GM12878 (cell line): ENCODE data around the gene TRPC1.

Experiments used
- ATF7 ChIP-seq: fragments of 450-650 bp; IDR thresholded peaks from 2 replicates; pipeline ENCODE4 v1.6.1; 2016; ENCODE audit warnings: low read depth, mild to moderate bottlenecking
- CHD2 ChIP-seq: IDR thresholded peaks from 2 replicates; pipeline ENCODE4 v1.6.1; 2011; ENCODE audit warnings: low read depth, low read length, improper control_type of control experiment, borderline replicate concordance
- CTCF ChIP-seq, 3 experiments: IDR thresholded peaks in 2 of 3; conservative IDR thresholded peaks in 1 of 3; 2 replicates each; pipeline ENCODE4 v1.5.1; 2011; ENCODE audit warnings: low read depth in 3 of 3, low read length in 3 of 3, mild to moderate bottlenecking in 3 of 3, control low read depth in 2 of 3, moderate library complexity in 2 of 3, inconsistent platforms in 1 of 3, mixed read lengths in 1 of 3; ENCODE audit not compliant: control insufficient read depth in 2 of 3, insufficient read depth in 1 of 3; ENCODE audit errors: extremely low read depth in 1 of 3
- EZH2 ChIP-seq: IDR thresholded peaks from 2 replicates; pipeline ENCODE4 v1.6.1; 2012; ENCODE audit warnings: low read depth, mild to moderate bottlenecking, control low read depth, inconsistent platforms, low read length, borderline replicate concordance; ENCODE audit not compliant: control insufficient read depth
- HCFC1 ChIP-seq: fragments of 150-350 bp; IDR thresholded peaks from 2 replicates; pipeline ENCODE4 v1.6.1; 2014; ENCODE audit warnings: low read length
- LARP7 ChIP-seq: fragments of 450-650 bp; IDR thresholded peaks from 2 replicates; pipeline ENCODE4 v1.6.1; 2017; ENCODE audit warnings: mild to moderate bottlenecking
- POLR2A ChIP-seq: IDR thresholded peaks from 2 replicates; pipeline ENCODE4 v1.6.1; 2011; ENCODE audit warnings: low read depth, mild to moderate bottlenecking, low read length
- RB1 ChIP-seq: fragments of 450-650 bp; formaldehyde crosslinking; IDR thresholded peaks from 2 replicates; pipeline ENCODE4 v1.6.1; 2017; ENCODE audit warnings: mild to moderate bottlenecking, borderline replicate concordance
- SMAD1 ChIP-seq: fragments of 450-650 bp; IDR thresholded peaks from 2 replicates; pipeline ENCODE4 v1.6.1; 2018; ENCODE audit warnings: mild to moderate bottlenecking, low read depth; ENCODE audit not compliant: partially characterized antibody
- SRF ChIP-seq, 2 experiments: IDR thresholded peaks; 2 replicates each; pipeline ENCODE4 v1.6.1; 2011; ENCODE audit warnings: low read depth in 2 of 2, low read length in 2 of 2, mild to moderate bottlenecking in 1 of 2, moderate library complexity in 1 of 2

- TF ChIP-seq HCFC1 = no peak
- TF ChIP-seq SMAD1 = no peak
- TF ChIP-seq CHD2 = no peak
- no peak for TF ChIP-seq EZH2
- TF ChIP-seq RB1 = no peak
- no peak for TF ChIP-seq CTCF (IDR thresholded peaks at IDR 0.05 in 2 of 3, conservative IDR thresholded peaks at IDR 0.05 in 1 of 3; ENCODE audit: control insufficient read depth in 2 of 3, extremely low read depth in 1 of 3, insufficient read depth in 1 of 3, low read depth in 3 of 3, low read length in 3 of 3)
- TF ChIP-seq ATF7 = no peak
- no peak for TF ChIP-seq POLR2A
- TF ChIP-seq LARP7 = no peak
- TF ChIP-seq SRF (IDR thresholded peaks at IDR 0.05; ENCODE audit: low read depth in 2 of 2, low read length in 2 of 2) = no peak
Measured at GRCh38 chr3:142732066-142732465, 8.2 kb downstream of the TRPC1 start.
